HG02623 (cell line): ENCODE results near the gene NPTXR.
"Not testable (repeated sequence)": the region's sequence is repeated elsewhere in the genome, so short reads cannot be mapped to it uniquely, and the experiment has no call there.

Source experiments
- ATAC-seq: cut with Tn5 transposase; IDR thresholded peaks from one replicate; pipeline ENCODE4 v1.9.1; 2021; ENCODE audit warnings: moderate library complexity; ENCODE audit not compliant: unreplicated experiment

Gene NPTXR

DNA sequence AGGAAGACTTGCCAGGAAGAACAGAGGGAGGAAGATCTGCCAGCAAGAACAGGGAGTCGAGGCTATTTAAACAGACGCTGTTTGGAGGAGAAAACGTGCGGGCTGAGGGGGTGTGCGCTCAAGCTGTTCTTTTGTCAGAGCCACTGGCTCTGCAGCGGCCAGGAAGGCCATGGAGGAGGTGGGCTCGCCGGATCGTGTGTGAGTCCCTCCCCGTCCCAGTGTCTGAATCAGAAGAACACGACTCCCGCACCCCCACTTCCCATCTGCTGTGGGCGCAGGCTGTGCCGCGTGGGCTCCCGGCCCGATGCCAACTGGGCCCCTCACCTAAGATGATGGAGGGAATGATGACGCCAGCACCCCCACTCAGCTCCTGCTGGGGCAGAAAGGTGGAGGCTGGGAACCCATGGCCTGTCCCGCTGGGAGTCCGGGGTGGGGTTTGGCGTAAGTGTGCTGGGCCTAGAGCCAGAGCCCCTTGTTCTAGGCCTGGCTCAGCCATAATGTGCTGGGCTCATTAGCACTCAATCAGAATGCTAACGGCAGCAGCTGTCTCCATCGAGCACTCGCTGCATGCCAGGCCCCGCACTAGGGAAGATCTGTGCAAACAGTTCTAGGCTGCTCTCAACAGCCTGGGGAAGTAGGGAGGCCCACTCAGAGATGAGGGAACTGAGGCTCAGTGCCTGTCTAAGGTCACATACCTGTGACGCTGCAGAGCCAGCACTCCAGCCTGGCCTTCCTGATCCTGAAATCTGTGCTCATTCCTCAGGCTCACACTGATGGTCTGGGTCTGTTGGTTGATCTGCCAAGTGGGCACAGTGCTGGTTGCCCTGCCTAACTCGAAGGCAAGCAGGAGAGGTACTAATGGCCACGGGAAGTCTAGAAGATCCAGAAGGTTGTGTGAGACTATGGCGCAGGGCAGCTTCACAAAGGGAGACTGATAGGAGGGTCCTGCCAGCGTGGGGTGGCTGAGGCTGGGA lies 11.5 kb downstream of the NPTXR start:
- ATAC-seq: no peak

DNA sequence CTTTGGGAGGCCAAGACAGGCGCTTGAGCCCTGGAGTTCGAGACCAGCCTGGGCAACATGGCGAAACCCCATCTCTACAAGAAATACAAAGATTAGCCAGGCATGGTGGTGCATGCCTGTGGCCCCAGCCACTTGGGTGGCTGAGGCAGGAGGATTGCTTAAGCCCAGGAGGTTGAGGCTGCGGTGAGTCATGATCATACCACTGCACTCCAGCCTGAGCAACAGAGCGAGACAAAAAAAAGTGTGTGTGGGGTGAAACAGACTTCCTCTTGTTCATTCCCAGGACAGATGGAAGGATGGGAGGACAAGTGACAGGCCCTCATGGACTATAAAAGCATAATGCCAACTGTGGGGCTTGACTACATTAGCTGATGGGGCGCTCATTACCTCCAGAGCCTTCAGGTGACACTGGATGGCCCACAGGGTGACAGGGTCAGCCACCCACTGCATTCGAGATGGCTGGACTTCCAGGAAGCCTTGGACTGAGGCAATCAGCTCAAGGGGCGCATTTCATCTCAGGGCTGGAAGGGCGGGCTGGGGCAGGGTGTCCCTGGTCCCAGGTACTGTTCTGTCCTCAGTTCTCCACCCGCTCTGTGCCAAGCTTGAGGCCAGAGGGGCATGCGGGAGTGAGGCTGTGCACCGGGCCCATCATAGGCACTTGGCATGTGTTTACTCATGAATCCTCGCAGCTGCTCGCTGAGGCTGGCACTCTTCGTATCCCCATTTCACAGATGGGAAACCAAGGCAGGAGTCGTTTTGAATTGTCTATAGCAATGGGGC lies 12.5 kb downstream of the NPTXR start:
- ATAC-seq: no peak

DNA sequence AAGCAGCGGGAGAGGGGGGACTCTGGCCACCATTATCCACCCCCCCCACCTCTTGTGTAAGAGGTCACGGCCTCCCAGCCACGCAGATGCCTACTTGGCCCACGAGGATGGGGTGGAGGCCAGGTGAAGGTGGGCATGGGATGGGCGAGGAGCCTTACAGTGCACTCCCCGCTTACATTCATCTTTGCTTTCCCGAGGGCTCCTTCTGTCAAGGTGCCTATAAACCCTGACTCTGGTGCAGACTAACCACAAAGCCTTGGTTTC lies 13.1 kb downstream of the NPTXR start:
- ATAC-seq: no peak

DNA sequence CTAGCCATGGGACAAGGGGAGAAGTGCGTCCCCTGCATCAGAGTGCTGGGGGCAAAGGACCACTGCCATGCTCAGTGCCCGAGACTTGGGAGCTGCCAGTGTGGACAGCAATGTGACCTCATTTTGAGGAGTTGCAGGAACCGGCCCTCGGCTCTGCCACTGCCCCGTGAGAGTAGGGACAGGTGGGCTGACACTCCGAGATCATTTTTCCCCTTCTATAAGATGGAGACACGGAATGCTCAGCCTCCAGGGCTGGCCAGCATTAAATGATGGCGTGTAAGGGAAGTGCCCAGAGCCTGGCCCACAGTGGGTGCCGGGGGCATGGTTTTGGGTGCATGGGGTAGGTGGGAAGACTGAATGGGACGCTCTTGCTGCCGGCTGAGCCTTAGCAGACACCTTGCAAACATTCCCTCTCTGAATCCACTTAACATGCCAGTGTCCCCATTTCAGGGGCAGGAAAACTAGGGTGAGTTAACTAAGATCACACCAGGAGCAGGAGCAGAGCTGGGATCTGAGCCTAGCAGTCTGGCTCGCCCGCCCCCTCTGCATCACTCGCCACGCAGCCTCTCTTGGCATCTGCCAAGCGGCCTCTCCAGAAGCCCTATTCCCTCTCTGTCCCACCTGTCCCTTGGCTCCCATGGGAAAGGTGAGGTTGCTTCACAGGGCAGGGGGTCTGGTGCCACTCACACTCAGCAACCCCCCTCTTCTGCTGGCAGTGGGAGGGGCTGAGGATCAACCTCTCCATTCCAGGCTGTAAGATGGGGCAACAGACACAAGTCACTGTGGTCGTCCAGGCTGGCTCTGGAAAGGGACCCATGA lies 13.6 kb downstream of the NPTXR start:
- no peak for ATAC-seq

DNA sequence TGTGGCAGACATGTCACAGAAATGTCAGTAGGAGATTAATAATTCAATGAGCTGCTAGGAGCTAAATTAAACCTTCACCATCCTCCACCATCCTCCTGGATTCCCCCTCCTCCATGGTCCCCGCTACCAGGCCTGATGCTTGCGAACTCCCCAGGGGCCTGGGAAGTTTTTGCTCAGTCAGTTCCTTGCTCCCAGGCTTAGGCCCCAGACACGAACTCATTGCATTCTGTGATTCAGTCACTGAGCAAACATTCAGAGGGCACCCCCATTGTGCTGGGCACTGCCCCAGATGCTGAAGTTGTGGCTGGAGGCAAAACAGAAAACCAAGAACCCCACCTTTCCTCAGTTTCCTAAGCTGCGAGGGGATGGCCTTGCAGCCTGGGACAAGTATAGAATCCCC lies 14.3 kb downstream of the NPTXR start:
- no peak for ATAC-seq

DNA sequence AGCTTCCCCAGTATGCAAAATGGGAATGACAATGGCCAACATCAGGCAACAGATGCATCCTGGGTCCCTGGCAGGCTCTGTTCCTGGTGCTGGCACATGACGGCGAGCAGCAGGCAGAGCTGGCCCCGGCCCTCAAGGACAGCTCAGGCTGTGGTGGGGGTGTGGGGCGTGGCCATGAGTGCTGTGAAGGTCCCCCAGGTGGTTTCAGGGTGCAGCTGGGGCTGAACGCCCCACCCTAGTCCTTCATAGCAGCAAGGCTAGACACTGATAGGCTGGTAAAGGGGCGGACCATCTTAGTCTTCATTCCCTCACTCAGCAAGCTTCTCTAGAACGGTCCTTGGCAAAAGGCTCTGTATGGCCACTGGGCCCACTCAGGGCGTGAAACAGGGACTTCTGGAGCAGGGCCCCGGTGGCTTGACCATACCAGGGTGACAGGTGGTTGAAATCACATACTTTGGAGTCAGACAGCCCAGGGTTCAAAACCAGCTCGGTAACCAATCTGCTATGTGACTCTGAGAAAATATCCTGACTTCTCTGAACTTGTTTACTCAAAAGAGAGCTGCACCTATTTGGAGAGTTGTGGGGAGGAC lies 15.1 kb downstream of the NPTXR start:
- ATAC-seq: no peak

DNA sequence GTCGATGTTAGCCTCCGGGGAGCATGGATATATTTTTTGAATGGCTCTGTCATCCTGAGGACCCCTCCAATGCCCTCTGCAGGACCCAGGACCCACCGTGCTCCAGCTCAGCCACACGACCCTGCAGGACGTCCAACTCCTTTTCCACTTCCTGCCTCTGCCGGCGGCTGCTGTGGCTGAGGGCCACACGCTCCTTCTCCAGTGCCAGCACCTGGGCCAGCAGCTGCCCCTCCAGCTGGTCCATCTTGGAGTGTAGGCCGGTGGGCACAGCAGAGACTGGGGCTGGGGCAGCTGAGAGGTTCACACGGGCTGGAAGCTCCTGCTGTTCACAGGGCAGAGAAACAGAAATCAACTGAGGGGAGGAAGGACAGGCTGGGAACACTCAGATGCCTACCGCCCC lies 15.6 kb downstream of the NPTXR start:
- ATAC-seq: no peak

DNA sequence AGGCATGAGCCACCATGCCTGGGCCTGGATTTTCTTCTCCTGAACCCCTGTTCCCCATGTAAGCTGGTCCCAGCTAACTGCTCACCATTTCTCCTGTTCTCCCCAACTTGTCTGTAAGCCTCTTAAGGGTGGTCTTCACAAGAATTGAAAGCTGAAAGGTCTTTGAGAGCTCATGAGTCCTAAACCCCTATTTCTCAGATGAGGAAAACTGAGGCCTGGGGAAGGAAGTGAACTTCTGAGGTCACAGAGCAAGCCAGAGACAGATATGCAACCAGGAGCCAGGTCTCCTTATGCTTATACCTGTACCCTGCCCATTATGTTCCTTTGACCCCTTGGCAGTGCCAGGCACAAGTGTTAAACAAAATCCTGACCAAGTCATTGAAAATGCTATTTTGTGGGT lies 16.3 kb downstream of the NPTXR start:
- no peak for ATAC-seq

DNA sequence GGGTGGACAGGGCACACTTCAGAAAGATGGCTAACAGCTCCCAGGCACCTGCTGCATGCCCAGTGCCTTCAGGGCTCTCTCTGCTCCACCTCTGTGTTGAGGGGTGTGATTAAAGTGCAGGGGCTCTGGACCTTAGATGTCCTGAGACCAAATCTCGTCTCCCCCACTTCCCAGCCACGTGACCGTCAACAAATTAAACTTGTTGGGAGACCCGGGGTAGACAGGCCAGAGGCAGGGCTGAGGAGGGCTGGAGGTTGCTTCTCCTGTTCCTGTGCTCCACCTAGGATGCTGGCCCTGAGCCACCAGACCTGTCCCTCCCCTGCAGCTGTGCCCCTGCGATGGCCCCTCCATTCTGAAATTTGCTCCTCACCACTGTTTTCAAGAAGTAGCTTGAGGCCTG lies 17.0 kb downstream of the NPTXR start:
- no peak for ATAC-seq

DNA sequence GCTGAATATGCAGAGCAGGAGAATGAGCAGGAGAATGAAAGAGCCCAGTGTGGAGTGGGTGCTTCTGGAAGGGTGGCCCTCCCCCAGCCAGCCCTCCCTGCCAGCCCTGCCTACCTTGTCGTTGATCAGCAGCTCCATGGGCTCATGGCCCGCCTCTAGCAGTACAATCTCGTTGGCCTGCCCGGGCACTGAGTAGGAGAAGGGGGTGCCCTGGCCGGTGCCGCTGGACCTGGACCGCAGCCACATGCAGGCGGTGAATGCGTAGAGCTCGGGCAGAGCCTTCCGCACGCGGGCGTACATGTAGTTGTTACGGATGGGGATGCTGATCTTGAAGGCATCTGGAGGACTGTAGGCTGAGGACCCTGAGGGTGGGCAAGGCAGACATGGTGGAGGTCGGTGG lies 17.4 kb downstream of the NPTXR start:
- ATAC-seq: no peak

DNA sequence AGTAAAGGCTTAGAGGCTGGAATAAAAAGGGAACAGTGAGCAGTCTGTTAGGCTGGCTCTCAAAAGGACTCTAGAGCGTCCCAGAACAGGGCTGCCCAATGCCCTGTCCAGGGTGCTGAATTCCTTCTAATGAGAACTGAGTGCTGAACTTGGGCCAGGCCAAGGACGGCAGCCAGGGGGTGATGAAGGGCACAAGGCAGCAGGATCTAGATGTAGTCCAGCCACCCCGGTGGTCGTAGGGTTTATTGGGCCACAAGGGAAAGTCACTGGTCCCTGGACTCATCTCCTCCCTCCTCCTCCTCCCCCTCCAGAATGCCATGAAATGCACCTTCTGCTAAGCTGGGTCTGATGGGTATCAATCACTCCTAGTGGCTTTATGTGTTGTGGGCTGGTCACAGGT lies 19.2 kb downstream of the NPTXR start:
- no peak for ATAC-seq

DNA sequence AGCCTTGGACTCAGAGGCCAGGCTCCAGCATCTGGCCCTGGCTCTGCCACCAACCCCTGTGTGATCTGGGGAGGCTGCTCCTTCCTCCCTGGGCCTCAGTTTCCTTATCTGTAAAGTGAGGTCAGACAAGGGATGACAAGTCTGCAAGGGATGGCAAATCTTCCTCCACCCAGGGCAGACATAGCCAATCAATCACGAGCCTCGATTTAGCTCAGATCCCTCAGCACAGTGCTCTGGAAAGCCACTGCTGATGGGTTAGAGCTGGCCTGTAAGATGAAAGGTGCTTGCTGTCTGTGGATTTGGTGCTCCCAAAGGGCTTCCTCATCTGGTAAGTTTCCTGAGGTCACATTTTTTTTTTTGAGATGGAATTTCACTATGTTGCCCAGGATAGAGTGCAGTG lies 20.2 kb downstream of the NPTXR start:
- no peak for ATAC-seq

DNA sequence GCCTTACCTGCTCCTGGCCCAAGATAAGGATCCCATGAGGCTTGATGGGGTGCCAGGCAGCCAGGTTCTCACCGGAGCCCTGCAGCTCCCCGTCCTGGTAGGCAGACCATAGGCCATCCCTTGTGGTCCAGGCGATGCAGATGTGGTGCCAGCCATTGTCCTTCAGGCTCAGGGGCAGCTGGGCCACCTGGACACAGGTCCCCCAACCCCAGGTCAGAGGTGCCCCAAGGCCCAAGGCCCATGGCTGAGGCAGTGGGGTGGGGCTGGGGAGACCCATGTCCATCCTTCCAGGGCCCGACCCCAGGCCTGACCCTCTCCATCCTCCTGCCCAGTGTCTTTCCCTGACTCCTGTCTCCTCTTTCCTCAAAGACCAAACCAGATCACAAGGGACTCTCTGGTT lies 20.8 kb downstream of the NPTXR start:
- ATAC-seq: no peak

DNA sequence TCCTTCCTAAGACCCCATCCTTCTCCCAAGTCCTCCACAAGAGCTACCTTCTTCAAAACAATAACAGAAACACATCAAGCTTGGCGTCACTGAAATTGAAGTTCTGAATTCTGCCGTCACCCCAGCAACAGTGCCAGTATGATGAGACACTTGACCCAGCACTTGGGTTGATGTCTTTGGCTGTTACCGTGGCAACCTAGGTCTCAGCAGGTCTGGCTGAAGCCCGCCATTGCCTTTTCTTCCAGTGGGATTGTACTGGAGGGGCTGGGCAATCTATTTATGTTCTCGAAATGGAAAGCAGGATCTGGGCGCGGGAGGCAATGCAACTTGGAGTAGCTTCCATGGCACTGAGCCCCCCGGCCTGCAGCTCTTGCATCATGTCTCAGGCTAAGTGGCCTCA lies 23.8 kb downstream of the NPTXR start:
- no peak for ATAC-seq

DNA sequence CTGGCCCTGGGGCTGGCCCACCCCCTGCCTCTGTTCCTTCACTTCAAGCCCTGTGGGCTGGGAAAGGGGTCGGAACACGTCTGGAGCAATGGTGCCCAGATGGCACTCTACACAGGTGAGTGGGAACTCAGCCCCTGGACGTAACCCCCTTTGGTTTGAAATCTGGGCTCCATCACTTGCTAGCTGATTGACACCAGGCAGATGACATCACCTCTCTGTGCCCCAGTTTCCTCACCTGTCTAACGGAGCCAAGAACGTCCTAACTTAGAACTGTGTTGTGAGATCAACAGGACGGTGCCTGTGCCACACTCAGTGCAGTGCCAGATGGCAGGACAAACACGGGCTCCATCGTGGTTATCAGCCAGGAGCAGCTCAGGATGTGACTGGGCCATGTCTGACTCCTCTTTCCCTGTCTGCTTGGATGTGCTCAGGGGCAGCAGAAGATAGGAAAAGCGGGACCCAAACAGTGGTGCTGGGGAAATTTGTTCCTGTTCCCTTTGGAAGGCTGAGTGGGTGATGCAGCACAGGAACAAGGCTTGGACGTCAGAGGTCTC lies 24.4 kb downstream of the NPTXR start:
- ATAC-seq: no peak

DNA sequence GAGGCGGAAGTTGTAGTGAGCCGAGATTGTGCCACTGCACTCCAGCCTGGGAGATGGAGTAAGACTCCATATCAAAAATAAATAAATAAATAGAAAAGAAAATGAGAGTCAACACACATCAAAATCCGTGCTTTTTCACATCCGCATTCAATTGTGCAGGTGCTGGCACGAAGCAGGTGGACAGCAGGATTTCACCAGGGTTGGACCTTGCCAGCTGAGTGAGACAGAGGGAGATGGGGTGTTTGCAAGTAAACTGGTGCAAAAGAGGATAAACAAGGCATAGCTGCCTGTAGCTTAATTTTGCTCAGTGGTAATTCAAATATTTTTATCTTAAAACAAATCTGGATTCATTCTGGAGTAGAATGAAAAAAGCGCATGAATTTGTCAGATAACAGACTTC lies 26.6 kb downstream of the NPTXR start:
- ATAC-seq: no peak

DNA sequence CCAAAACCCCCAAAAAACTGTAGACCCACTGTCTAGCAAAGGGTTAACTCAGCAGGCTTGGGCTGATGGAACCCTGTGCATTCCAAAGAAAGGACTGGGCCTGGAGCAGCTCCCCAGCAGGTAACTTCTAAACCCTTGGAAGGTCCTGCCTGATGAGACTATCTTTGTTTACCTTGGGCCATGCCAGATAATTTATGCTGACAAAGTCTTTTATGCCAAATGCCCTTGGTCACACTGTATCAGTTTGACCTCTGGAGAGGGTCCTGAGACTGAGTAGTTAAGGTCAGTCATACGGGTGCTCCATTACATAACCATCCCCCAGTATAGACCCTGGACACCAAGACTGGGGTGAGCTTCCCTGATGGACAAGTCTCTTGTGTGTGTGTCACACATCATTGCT lies 28.0 kb downstream of the NPTXR start:
- no peak for ATAC-seq

DNA sequence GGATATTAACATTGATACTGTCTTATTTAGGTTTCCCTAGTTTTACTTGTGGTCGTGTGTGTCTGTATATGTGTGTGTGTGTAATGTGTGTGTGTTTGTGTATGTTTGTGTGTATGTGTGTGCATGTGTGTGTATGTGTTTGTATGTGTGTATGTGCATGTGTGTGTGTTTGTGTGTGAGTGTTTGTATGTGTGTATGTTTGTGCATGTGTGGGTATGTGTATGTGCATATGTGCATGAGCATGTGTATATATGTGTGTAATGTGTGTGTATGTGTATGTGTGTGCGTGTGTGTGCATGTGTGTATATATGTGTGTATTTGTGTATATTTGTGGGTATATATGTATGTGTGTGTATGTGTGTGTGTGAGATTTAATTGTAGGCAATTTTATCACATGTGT lies 32.6 kb downstream of the NPTXR start:
- ATAC-seq: no peak

DNA sequence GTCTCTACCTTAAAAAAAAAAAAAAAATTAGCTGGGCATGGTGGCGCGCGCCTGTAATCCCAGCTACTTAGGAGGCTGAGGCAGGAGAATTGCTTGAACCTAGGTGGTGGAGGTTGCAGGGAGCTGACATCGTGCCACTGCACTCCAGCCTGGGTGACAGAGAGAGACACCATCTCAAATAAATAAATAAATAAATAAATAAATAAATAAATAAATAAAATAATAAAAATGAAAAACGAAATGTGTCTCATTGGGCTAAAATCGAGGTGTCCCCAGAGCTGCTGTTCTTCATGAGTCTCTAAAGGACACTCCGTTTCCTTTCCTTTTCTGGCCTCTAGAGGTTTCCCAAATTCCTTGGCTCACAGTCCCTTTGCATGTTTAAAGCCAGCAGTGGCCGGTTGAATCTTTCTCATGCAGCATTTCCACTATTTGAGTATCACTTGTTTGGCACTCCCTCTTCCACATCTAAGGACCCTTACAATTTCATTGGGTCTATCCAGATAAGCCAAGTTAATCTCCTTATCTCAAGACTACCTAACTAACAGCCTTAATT lies 38.7 kb downstream of the NPTXR start:
- ATAC-seq: not testable (repeated sequence)

DNA sequence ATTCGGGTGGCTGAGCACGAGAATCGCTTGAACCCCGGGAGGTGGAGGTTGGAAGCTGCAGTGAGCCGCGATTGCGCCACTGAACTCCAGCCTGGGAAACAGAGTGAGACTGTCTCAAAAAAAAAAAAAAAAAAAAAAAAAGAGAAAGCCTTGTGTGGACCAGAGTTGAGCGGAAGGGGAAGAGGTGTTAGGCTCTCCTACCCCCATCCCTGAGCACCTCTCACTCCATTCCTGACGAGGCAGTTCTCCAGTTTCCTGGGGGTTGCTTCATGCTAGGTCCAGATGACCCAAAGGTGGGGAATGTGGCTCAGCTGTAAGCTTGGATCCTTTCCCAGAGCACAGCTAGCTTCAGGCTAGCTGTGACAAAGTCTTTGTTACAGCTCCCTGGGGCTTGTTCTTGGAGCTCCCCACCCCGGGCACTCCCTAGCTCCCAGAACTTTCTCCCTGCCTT lies 41.1 kb downstream of the NPTXR start:
- no peak for ATAC-seq
